ENCODE measurements around the gene RWDD3. TPM values are rescaled to one million over a fixed set of nuclear protein-coding genes. Genes with fewer than 3 reads are reported as not detected.

Gene RWDD3
- total and polyA plus RNA-seq, 2 donors (not counting 1 experiment from before 2014, with no cell fraction given), result 19.9 to 21.9 TPM

GRCh38 chr1:95216292-95216990 is 17.6 kb upstream of the RWDD3 start:
- Histone ChIP-seq H3K9ac (ENCODE audit: low read length) (no peak overlapping the region), H3K27ac (ENCODE audit: low read length in 2 of 2) (peak overlapping the region in 1 of 2 donors; percentile 47), H3K4me1 (ENCODE audit: control insufficient read depth in 2 of 2, insufficient read depth in 2 of 2, low read length in 2 of 2) (peaks cover 0 to 5% of the 10 kb centered on the region in 2 donors), H3K27me3 (replicated peaks in 1 of 4; ENCODE audit: control extremely low read depth in 1 of 4, control insufficient read depth in 3 of 4, insufficient read depth in 4 of 4, low read length in 3 of 4) (peaks cover 0 to 5% (median 0%) of the 10 kb centered on the region in 4 experiments), H3K9me3 (ENCODE audit: control extremely low read depth in 1 of 3, control insufficient read depth in 2 of 3, insufficient read depth in 1 of 3, low read length in 2 of 3) (peaks cover 0 to 11% (median 1%) of the 10 kb centered on the region in 3 donors), H3K36me3 (replicated peaks in 1 of 2; ENCODE audit: control extremely low read depth in 1 of 2, control insufficient read depth in 1 of 2, extremely low read depth in 1 of 2, insufficient read depth in 2 of 2, low read length in 1 of 2) (no peaks in the 10 kb centered on the region), H2AFZ (ENCODE audit: insufficient read depth, low read depth, low read length, poor library complexity, severe bottlenecking) (no peak overlapping the region), H3K79me2 (ENCODE audit: control insufficient read depth, insufficient read depth, low read length) (no peaks in the 10 kb centered on the region), H4K20me1 (ENCODE audit: control insufficient read depth, insufficient read depth, low read length, poor library complexity, severe bottlenecking) (no peaks in the 10 kb centered on the region), H3K4me3 (ENCODE audit: control extremely low read depth in 1 of 5, extremely low read depth in 1 of 5, insufficient read depth in 1 of 5, low read depth in 2 of 5, low read length in 4 of 5) (peak overlapping the region in 1 of 5 experiments; percentile 14), H3K4me2 (replicated peaks; ENCODE audit: low read depth, low read length, poor library complexity, severe bottlenecking) (peak overlapping the region; percentile 33)
- Mint-ChIP-seq H3K4me3 (peak overlapping the region; percentile 10), H3K9me3 (ENCODE audit: insufficient read depth) (no peaks in the 10 kb centered on the region), H3K27ac (peak overlapping the region; percentile 56), H3K27me3 (peaks cover 31% of the 10 kb centered on the region), H3K4me1 (peaks cover 9% of the 10 kb centered on the region)
- ATAC-seq (ENCODE audit: low read depth) (peak; percentile 58), DNase-seq (peak; percentile 26)
- intact Hi-C loops (cut with micrococcal nuclease), result no loop called here
- WGBS (ENCODE audit: insufficient coverage), result 69% methylated on average over 12 of the region's 14 CpGs
- TF ChIP-seq EZH2 (IDR thresholded peaks at IDR 0.05; ENCODE audit: borderline replicate concordance, insufficient read depth, low read depth, low read length, poor library complexity, severe bottlenecking), result no peak
- no peak for TF ChIP-seq CTCF (IDR thresholded peaks at IDR 0.05)
- ChIA-PET CTCF (no interaction called here), POLR2A (no interaction called here)

DNA sequence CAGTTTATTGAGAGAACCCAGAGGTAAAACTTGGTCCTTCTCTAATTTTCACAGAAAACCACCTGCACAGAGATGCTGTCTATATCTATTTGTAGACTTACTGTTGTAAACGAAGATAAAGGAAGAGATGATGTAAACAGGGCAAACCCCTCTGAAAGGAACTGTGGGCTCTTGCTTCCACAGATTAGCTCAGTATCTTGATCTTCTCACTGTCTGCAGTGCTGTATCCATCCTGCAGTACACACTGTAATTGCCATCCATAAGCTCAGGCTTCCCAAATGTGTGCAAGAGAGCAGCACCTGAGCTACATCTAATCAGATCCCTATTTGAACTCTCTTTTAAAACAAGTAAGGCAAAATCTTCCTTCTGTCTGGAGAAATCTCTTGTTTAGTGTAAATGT is 16.6 kb upstream of the RWDD3 start:
- Mint-ChIP-seq H3K27ac (no peak overlapping the region), H3K9me3 (ENCODE audit: insufficient read depth) (no peaks in the 10 kb centered on the region), H3K27me3 (peaks cover 31% of the 10 kb centered on the region), H3K4me3 (no peak overlapping the region), H3K4me1 (peaks cover 9% of the 10 kb centered on the region)
- H3K79me2 ChIP-seq (ENCODE audit: control insufficient read depth, insufficient read depth, low read length), result no peaks in the 10 kb centered on the region
- no peak overlapping the region for H3K4me2 ChIP-seq (replicated peaks; ENCODE audit: low read depth, low read length, poor library complexity, severe bottlenecking)
- intact Hi-C loops (cut with micrococcal nuclease), result no loop called here
- TF ChIP-seq EZH2 (IDR thresholded peaks at IDR 0.05; ENCODE audit: borderline replicate concordance, insufficient read depth, low read depth, low read length, poor library complexity, severe bottlenecking) (no peak), CTCF (IDR thresholded peaks at IDR 0.05) (no peak)
- DNase-seq, result no peak
- no peak overlapping the region for H3K27ac ChIP-seq (ENCODE audit: low read length in 2 of 2)
- no peaks in the 10 kb centered on the region for H4K20me1 ChIP-seq (ENCODE audit: control insufficient read depth, insufficient read depth, low read length, poor library complexity, severe bottlenecking)
- H3K4me3 ChIP-seq (ENCODE audit: control extremely low read depth in 1 of 5, extremely low read depth in 1 of 5, insufficient read depth in 1 of 5, low read depth in 2 of 5, low read length in 4 of 5), result no peak overlapping the region
- no peak overlapping the region for H2AFZ ChIP-seq (ENCODE audit: insufficient read depth, low read depth, low read length, poor library complexity, severe bottlenecking)
- peaks cover 0 to 5% of the 10 kb centered on the region in 2 donors for H3K4me1 ChIP-seq (ENCODE audit: control insufficient read depth in 2 of 2, insufficient read depth in 2 of 2, low read length in 2 of 2)
- H3K27me3 ChIP-seq (replicated peaks in 1 of 4; ENCODE audit: control extremely low read depth in 1 of 4, control insufficient read depth in 3 of 4, insufficient read depth in 4 of 4, low read length in 3 of 4), result peaks cover 0 to 5% (median 0%) of the 10 kb centered on the region in 4 experiments
- WGBS (ENCODE audit: insufficient coverage), result no CpG with 5 or more reads among the region's 1 CpG
- ChIA-PET CTCF (no interaction called here), POLR2A (no interaction called here)
- peaks cover 0 to 11% (median 1%) of the 10 kb centered on the region in 3 donors for H3K9me3 ChIP-seq (ENCODE audit: control extremely low read depth in 1 of 3, control insufficient read depth in 2 of 3, insufficient read depth in 1 of 3, low read length in 2 of 3)
- no peak overlapping the region for H3K9ac ChIP-seq (ENCODE audit: low read length)
- no peaks in the 10 kb centered on the region for H3K36me3 ChIP-seq (replicated peaks in 1 of 2; ENCODE audit: control extremely low read depth in 1 of 2, control insufficient read depth in 1 of 2, extremely low read depth in 1 of 2, insufficient read depth in 2 of 2, low read length in 1 of 2)
- no peak for ATAC-seq (ENCODE audit: low read depth)

Data from B cell (primary cell).